22Rv1 (cell line): ENCODE measurements around the gene TMEFF1.

Source experiments
- CTCF ChIP-seq: fragments of 450-650 bp; IDR thresholded peaks from 2 replicates; pipeline ENCODE4 v1.5.1; 2017; ENCODE audit warnings: mild to moderate bottlenecking
- ZFX ChIP-seq: fragments of 450-650 bp; IDR thresholded peaks from 2 replicates; pipeline ENCODE4 v1.6.1; 2017; ENCODE audit warnings: antibody characterized with exemption, borderline replicate concordance

GRCh38 chr9:100575765-100576386 lies 102.9 kb downstream of the TMEFF1 start:
- TF ChIP-seq CTCF = no peak
- TF ChIP-seq ZFX = no peak
